Measurements from ENCODE around the gene GSTA2. TPM values are rescaled to one million over a fixed set of nuclear protein-coding genes. Genes with fewer than 3 reads are reported as not detected.
"Not testable (repeated sequence)": the region's sequence is repeated elsewhere in the genome, so short reads cannot be mapped to it uniquely, and the experiment has no call there.

The GSTA2 gene
- not detected for total RNA-seq

- H3K4me3 ChIP-seq; H3K4me1 ChIP-seq; ATAC-seq; H3K9me3 ChIP-seq; H3K36me3 ChIP-seq; DNase-seq; H3K27ac ChIP-seq; intact Hi-C loops (cut with DNase I; ENCODE audit: low total_unique reads); H3K27me3 ChIP-seq; in situ Hi-C loops (cut with MboI; ENCODE audit: low sequenced_read_pairs in 4 of 4): not testable (repeated sequence)
Measured at GRCh38 chr6:52763322-52763916, at the start of gene GSTA2. TSS of gene GSTA2 (minus strand) at chr6:52763475. CDS start at chr6:52757947, 5,528 bp downstream.

DNA sequence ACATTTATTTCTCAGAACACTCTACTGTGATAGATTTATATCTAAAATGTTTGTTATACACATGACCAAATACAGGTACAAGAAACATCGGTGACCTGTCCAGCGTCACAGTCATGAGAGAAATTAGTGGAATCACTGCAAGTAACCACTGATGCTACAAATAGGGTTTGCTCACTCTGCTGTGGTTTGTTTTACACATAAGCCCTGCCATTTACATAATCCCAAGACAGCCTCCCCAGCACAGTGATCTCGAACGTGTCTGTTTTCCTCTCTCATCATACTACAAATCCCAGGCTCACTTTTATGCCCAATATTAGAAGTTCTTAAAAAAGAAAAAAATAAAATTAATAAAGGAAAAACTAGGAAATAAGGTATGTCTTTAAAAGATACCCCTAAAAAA lies 46.5 kb upstream of the GSTA2 start:
- H3K27me3 ChIP-seq; ATAC-seq; H3K27ac ChIP-seq; H3K36me3 ChIP-seq; H3K4me3 ChIP-seq; H3K4me1 ChIP-seq; DNase-seq; H3K9me3 ChIP-seq; intact Hi-C loops (cut with DNase I; ENCODE audit: low total_unique reads); in situ Hi-C loops (cut with MboI; ENCODE audit: low sequenced_read_pairs in 4 of 4): not testable (repeated sequence)

DNA sequence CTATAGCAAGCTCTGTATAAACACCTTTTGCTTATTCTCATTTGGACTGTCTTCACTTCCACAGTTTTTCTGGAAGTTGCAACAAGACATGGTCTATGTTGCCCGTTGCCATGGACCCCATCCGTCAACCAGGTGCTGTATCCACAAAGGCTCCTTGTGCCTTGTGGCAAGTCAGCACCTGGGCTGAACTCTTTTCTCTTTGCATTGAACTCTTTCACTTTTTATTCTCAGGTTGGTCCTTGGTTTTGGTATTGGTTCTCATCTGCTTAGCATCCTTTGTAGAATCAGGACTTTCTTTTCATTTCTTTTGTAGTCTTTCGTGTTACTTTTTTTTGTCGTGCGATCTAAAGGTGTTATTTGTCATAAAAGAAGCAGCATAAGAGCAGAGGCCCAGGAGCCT lies 45.4 kb upstream of the GSTA2 start:
- no peaks in the 10 kb centered on the region for H3K36me3 ChIP-seq
- no peak for DNase-seq
- H3K27me3 ChIP-seq, result no peaks in the 10 kb centered on the region
- H3K4me3 ChIP-seq, result no peak overlapping the region
- H3K27ac ChIP-seq, result no peak overlapping the region
- no peaks in the 10 kb centered on the region for H3K9me3 ChIP-seq
- ATAC-seq, result no peak
- no peaks in the 10 kb centered on the region for H3K4me1 ChIP-seq
- in situ Hi-C loops (cut with MboI; ENCODE audit: low sequenced_read_pairs in 4 of 4), result no loop called here
- intact Hi-C loops (cut with DNase I; ENCODE audit: low total_unique reads), result no loop called here
- no peak for TF ChIP-seq POLR2A (IDR thresholded peaks at IDR 0.05)
- no peak for TF ChIP-seq CTCF (IDR thresholded peaks at IDR 0.05 in 4 of 5, conservative IDR thresholded peaks at IDR 0.05 in 1 of 5)

DNA sequence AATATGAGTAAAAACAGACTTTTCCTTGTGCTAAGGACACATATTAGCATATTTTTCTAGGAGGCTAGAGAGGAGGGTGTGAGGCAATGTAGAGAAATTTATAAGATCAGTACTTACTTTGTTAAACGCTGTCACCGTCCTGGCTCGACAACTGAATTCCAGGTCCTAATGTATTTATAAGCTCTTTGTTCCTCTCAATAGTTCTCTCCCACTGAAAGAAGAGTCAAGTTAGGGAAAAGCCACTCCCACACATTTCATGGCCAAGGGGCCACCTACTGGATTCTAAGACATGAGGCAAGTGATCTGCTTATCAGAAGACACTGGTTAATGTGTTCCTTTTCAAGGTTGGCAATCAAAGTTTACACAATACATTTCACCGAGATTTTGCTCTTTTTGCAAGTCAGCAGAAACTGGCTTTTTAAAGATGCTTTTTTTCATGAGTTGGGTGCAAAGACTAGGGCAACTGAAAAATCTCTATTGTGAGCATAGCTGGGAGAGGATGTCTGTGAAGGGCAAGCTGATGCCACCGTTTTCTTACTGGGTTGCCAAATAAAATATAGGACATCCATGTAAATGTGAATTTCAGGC lies 40.5 kb upstream of the GSTA2 start, which contains the start of gene GSTA1:
GSTA1 (minus strand) TSS at position 149 of the 588 bp plus-strand sequence. CDS start 4,549 bp downstream, outside the sequence.
- H3K4me3 ChIP-seq; H3K27me3 ChIP-seq; ATAC-seq; H3K4me1 ChIP-seq; H3K9me3 ChIP-seq; intact Hi-C loops (cut with DNase I; ENCODE audit: low total_unique reads); H3K36me3 ChIP-seq; H3K27ac ChIP-seq; in situ Hi-C loops (cut with MboI; ENCODE audit: low sequenced_read_pairs in 4 of 4); DNase-seq: not testable (repeated sequence)

DNA sequence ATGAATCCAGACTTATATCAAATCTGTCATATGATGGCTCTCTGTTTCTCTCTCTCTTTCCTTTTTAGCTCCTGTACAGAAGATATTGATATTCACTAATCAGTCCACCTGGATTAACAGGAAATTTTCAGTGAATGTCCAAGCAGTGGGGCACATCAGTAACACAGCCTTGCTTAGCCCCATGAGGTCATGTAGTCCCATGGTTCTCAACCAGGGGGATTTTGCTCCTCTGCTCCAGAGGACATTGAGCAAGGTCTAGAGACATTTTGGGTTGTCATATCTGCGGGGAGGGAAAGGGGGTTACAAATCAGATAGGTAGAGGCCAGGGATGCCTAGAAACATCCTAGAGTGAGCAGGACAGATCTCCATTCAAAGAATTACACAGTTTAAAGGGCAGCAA lies 39.5 kb upstream of the GSTA2 start:
- Histone ChIP-seq H3K4me3 (no peak overlapping the region), H3K27me3 (no peaks in the 10 kb centered on the region), H3K4me1 (no peaks in the 10 kb centered on the region), H3K27ac (no peak overlapping the region), H3K36me3 (no peaks in the 10 kb centered on the region), H3K9me3 (no peaks in the 10 kb centered on the region)
- ATAC-seq (no peak), DNase-seq (no peak)
- in situ Hi-C loops (cut with MboI; ENCODE audit: low sequenced_read_pairs in 4 of 4) (no loop called here), intact Hi-C loops (cut with DNase I; ENCODE audit: low total_unique reads) (no loop called here)
- no peak for TF ChIP-seq CTCF (IDR thresholded peaks at IDR 0.05 in 4 of 5, conservative IDR thresholded peaks at IDR 0.05 in 1 of 5)
- TF ChIP-seq POLR2A (IDR thresholded peaks at IDR 0.05), result no peak

DNA sequence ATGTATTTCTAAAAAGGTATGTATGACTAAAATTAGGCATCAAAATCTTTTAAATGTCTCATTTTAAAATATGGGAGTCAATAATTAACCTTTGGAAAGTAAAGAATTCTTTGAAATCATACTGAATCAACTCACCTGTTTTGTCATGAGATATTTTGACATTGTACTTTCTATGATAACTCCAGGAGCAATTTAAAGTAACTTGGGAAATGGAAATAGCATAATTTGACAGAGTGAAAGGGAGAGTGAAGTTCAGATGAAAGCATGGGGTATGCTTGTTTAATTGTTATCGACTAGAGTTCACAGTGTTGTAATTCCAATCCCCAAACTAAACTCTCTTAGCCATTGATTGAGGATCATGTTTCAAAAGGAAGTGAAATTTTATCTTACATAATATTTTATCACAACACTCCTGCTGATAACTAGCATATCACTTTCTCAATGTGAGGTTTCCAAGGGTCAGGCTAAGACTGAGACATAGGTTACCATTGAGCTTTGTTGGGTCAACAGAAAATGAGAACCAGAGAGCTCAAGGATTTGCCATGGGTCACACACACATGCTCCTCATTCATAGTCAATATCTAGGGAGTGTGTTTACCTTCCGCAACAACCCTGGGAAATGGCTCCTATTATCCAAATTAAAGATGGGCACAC lies 38.0 kb upstream of the GSTA2 start:
- Histone ChIP-seq H3K27me3 (no peaks in the 10 kb centered on the region), H3K4me3 (no peak overlapping the region), H3K9me3 (no peaks in the 10 kb centered on the region), H3K36me3 (no peaks in the 10 kb centered on the region), H3K27ac (no peak overlapping the region), H3K4me1 (no peaks in the 10 kb centered on the region)
- TF ChIP-seq POLR2A (IDR thresholded peaks at IDR 0.05), result no peak
- no peak for TF ChIP-seq CTCF (IDR thresholded peaks at IDR 0.05 in 4 of 5, conservative IDR thresholded peaks at IDR 0.05 in 1 of 5)
- no peak for ATAC-seq
- intact Hi-C loops (cut with DNase I; ENCODE audit: low total_unique reads), result no loop called here
- DNase-seq, result no peak
- in situ Hi-C loops (cut with MboI; ENCODE audit: low sequenced_read_pairs in 4 of 4), result no loop called here

DNA sequence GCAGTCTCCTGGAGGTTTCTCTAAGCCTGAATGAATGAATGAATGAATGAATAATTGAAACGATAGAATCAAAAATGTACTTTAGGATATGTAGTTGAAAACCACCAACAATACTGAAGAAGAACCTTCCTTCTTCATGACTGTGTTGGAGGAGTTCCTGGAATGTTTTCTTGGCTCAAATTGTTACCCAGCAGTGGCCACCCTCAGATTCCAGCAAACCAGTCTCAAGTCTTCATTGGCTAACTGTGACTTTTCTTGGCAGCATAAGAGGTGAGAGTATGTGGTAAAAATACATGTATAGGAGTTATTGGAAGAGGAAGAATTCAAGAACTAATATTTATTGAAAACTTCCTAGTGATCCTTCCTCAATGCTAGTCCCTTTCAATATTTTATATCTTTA lies 36.0 kb upstream of the GSTA2 start:
- H3K27me3 ChIP-seq; intact Hi-C loops (cut with DNase I; ENCODE audit: low total_unique reads); in situ Hi-C loops (cut with MboI; ENCODE audit: low sequenced_read_pairs in 4 of 4); H3K27ac ChIP-seq; H3K9me3 ChIP-seq; ATAC-seq; H3K36me3 ChIP-seq; H3K4me3 ChIP-seq; H3K4me1 ChIP-seq; DNase-seq: not testable (repeated sequence)

GRCh38 chr6:52794366-52794765 lies 31.1 kb upstream of the GSTA2 start:
- ATAC-seq; DNase-seq; in situ Hi-C loops (cut with MboI; ENCODE audit: low sequenced_read_pairs in 4 of 4); H3K36me3 ChIP-seq; H3K27me3 ChIP-seq; H3K9me3 ChIP-seq; H3K4me3 ChIP-seq; H3K27ac ChIP-seq; H3K4me1 ChIP-seq; intact Hi-C loops (cut with DNase I; ENCODE audit: low total_unique reads): not testable (repeated sequence)

All from gastrocnemius medialis (tissue), 4 donors.